PC-9 (cell line): ENCODE data around the gene TPX2. TPM values are rescaled to one million over a fixed set of nuclear protein-coding genes. Genes with fewer than 3 reads are reported as not detected.
A peak's percentile ranks its signal among the peaks of the same experiment; 100 is the strongest.

Source experiments
- BruUV-seq: library from RNA; stranded (reverse); fragments of 400-500 nt; replicated peaks from 2 replicates; lab custom pipeline; 2021; lab: Mats Ljungman, UMichigan
- CTCF ChIA-PET: fragments of 300-600 bp; sonication (Branson Sonifier 250); formaldehyde crosslinking; loops from one replicate; lab custom pipeline; 2022; ENCODE audit warnings: antibody characterized with exemption; lab: Charles Lee
- POLR2A ChIA-PET: fragments of 300-600 bp; sonication (Branson Sonifier 250); formaldehyde crosslinking; loops from one replicate; lab custom pipeline; 2022; ENCODE audit warnings: antibody characterized with exemption; ENCODE audit not compliant: unreplicated experiment; lab: Charles Lee
- DNase-seq, 2 experiments: peaks; one replicate each; pipeline versions ENCODE4 v3.0.0 to v3.0.0-alpha.2; 2015 to 2022; ENCODE audit warnings: mixed read lengths in 1 of 2
- H2AFZ ChIP-seq: fragments of 200-600 bp; sonication (generic); 2 replicates; pipeline ENCODE4 v1.8.1; 2017; ENCODE audit warnings: antibody characterized with exemption
- H3F3A ChIP-seq: fragments of 200-600 bp; sonication (generic); 2 replicates; pipeline ENCODE4 v1.8.1; 2017; ENCODE audit warnings: antibody characterized with exemption, mild to moderate bottlenecking, low read depth; ENCODE audit not compliant: insufficient read depth
- H3K27ac ChIP-seq: fragments of 200-600 bp; sonication (generic); 2 replicates; pipeline ENCODE4 v1.6.1; 2016; ENCODE audit warnings: mixed run types
- H3K27me3 ChIP-seq: fragments of 200-600 bp; sonication (generic); 2 replicates; pipeline ENCODE4 v1.6.1; 2016; ENCODE audit warnings: low read depth, mixed run types; ENCODE audit not compliant: insufficient read depth
- H3K36me3 ChIP-seq: fragments of 200-600 bp; sonication (generic); 2 replicates; pipeline ENCODE4 v1.6.1; 2016; ENCODE audit warnings: low read depth, mixed run types
- H3K4me1 ChIP-seq: fragments of 200-600 bp; sonication (generic); replicated peaks from 2 replicates; pipeline ENCODE4 v1.6.1; 2016; ENCODE audit warnings: mixed run types; ENCODE audit not compliant: insufficient read depth
- H3K4me2 ChIP-seq: fragments of 200-600 bp; sonication (generic); 2 replicates; pipeline ENCODE4 v1.6.1; 2017; ENCODE audit warnings: mixed run types
- H3K4me3 ChIP-seq: fragments of 200-600 bp; sonication (generic); 2 replicates; pipeline ENCODE4 v1.6.1; 2016; ENCODE audit warnings: mixed run types
- H3K79me2 ChIP-seq: fragments of 200-600 bp; sonication (generic); 2 replicates; pipeline ENCODE4 v1.6.1; 2017; ENCODE audit warnings: low read depth, mixed run types
- H3K9me2 ChIP-seq: fragments of 200-600 bp; sonication (generic); 2 replicates; pipeline ENCODE4 v1.8.1; 2017; ENCODE audit warnings: mild to moderate bottlenecking; ENCODE audit not compliant: insufficient read depth
- H3K9me3 ChIP-seq: fragments of 200-600 bp; sonication (generic); 2 replicates; pipeline ENCODE4 v1.8.1; 2016; ENCODE audit warnings: low read depth; ENCODE audit not compliant: insufficient read depth
- H4K20me1 ChIP-seq: fragments of 200-600 bp; sonication (generic); 2 replicates; pipeline ENCODE4 v1.8.1; 2017; ENCODE audit not compliant: insufficient read depth
- EZH2 ChIP-seq: fragments of 200-600 bp; sonication (generic); IDR thresholded peaks from 2 replicates; pipeline ENCODE4 v1.8.0; 2017; ENCODE audit warnings: antibody characterized with exemption, low read depth
- intact Hi-C: fragments of 100-400 bp; cut with micrococcal nuclease; formaldehyde crosslinking; loops from one replicate; pipeline ENCODE4 v1.10.0; 2022; ENCODE audit not compliant: unreplicated experiment
- total RNA-seq: library from RNA; stranded (reverse); gene quantifications from 2 replicates; pipeline ENCODE4 v1.2.3, GENCODE V29; 2021
- TF ChIP-seq, protein P1 (sequence below): fragments of 200-600 bp; sonication (generic); conservative IDR thresholded peaks from 2 replicates; pipeline ENCODE4 v1.6.1; 2017; ENCODE audit warnings: mixed run types, antibody characterized with exemption, mild to moderate bottlenecking, moderate library complexity

Gene TPX2
- total RNA-seq, 1 experiment from 2014 or later: 164 TPM

DNA sequence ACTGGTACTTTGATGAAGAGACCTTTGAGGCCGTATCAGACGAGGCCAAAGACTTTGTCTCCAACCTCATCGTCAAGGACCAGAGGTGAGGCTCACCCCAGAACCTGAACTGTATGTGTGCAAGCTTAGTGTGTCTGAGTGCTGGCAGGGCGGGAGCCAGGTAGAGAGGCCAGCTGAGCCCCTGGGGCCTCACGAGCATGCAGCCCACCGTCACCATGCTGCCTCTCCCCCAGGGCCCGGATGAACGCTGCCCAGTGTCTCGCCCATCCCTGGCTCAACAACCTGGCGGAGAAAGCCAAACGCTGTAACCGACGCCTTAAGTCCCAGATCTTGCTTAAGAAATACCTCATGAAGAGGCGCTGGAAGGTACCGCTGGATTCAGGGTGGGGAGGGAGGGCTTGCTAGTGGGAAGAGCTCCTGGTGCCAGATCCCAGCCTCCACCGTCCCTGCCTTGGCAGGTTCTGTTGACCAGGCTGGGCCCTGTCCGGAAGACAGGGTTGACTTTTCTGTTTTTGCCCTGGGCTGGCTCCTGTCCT is 92.7 kb downstream of the TPX2 start:
- H2AFZ ChIP-seq: no peak overlapping the region

DNA sequence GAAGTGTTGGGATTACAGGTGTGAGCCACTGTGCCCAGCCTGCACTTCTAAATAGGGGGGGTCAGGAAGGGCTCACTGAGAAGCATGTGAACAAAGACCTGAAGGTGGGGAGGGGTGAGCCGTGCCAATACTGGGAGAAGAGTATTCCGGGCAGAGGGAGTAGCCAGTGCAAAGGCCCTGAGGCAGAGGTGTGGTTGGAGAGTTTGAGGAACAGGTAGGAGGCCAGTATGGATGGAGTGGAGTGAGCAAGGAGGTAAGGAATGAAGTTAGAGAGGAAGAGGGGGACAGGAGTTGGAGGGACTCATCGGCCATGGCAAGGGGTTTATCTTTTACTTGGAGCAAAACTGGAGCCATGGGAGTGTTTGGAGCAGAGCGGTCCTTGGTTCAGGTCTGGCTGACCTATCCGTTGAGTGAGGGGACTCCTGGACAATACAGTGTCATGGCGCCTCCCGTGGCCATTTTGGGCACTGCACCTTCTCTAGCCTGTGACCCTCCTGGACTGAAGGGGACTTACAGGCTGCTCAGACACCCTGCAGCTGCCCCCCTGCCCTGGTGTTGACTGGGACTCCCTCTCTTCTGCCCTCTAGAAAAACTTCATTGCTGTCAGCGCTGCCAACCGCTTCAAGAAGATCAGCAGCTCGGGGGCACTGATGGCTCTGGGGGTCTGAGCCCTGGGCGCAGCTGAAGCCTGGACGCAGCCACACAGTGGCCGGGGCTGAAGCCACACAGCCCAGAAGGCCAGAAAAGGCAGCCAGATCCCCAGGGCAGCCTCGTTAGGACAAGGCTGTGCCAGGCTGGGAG is 94.2 kb downstream of the TPX2 start:
- POLR2A ChIA-PET: no interaction called here

More for the DNA sequence above, 92.7 kb downstream of the TPX2 start:
- no peak overlapping the region for H3K4me2 ChIP-seq
- H3F3A ChIP-seq: peaks cover 6% of the 10 kb centered on the region; the same call in 1 of the 2 replicates
- no peak overlapping the region for H3K27ac ChIP-seq
- peaks cover 12% of the 10 kb centered on the region for H3K4me1 ChIP-seq
- POLR2A ChIA-PET: no interaction called here
- H4K20me1 ChIP-seq: no peaks in the 10 kb centered on the region
- no peaks in the 10 kb centered on the region for H3K9me3 ChIP-seq
- H3K4me3 ChIP-seq: no peak overlapping the region
- no peak for DNase-seq
- no peaks in the 10 kb centered on the region for H3K9me2 ChIP-seq
- no peak for TF ChIP-seq EZH2
- TF ChIP-seq, protein P1, sequence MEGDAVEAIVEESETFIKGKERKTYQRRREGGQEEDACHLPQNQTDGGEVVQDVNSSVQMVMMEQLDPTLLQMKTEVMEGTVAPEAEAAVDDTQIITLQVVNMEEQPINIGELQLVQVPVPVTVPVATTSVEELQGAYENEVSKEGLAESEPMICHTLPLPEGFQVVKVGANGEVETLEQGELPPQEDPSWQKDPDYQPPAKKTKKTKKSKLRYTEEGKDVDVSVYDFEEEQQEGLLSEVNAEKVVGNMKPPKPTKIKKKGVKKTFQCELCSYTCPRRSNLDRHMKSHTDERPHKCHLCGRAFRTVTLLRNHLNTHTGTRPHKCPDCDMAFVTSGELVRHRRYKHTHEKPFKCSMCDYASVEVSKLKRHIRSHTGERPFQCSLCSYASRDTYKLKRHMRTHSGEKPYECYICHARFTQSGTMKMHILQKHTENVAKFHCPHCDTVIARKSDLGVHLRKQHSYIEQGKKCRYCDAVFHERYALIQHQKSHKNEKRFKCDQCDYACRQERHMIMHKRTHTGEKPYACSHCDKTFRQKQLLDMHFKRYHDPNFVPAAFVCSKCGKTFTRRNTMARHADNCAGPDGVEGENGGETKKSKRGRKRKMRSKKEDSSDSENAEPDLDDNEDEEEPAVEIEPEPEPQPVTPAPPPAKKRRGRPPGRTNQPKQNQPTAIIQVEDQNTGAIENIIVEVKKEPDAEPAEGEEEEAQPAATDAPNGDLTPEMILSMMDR: no peak
- no peaks in the 10 kb centered on the region for H3K36me3 ChIP-seq
- CTCF ChIA-PET: no interaction called here
- H3K27me3 ChIP-seq: no peaks in the 10 kb centered on the region
- no peaks in the 10 kb centered on the region for H3K79me2 ChIP-seq
- no TSS peak for BruUV-seq
- intact Hi-C loops: loop anchor here (10.0 kb wide), 1 partner anchor 653 kb away; no protein-coding TSS in a partner anchor

DNA sequence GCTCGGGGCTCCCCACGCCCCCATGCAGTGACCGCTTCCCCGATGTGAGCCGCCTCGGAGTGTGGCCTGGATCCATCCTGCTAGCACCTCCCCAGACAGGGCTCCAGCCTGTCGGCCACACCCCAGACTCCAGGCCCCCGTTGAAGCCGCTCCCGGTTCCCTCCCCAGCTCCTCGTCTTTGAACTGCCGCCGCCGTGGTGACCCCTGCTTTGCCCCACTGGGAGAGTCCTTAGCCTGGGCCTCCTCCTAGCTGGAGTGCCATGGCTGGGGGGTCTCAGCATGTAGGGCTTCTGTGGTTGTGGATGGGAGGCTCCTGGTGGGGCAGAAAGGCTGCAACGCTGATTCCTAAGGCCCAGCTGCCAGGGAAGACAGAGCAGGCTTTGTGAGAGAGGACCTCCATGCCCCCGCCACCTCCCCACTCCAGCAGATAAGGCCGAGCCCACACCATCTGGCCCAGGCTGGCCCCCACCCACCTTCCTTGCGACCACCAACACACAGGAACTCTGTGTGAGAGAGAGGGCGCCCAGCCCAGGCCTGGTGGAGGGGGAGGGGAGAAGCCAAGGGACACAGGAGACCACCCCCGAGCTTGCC is 94.9 kb downstream of the TPX2 start:
- H3K36me3 ChIP-seq: no peaks in the 10 kb centered on the region
- H3K9me2 ChIP-seq: no peaks in the 10 kb centered on the region
- H3K9me3 ChIP-seq: no peaks in the 10 kb centered on the region
- intact Hi-C loops: loop anchor here (10.0 kb wide), 1 partner anchor 651 kb away; no protein-coding TSS in a partner anchor
- H3F3A ChIP-seq: peaks cover 13% of the 10 kb centered on the region; the same call in 1 of the 2 replicates
- TF ChIP-seq, protein P1: no peak
- no peak for TF ChIP-seq EZH2
- DNase-seq: no peak
- no peak overlapping the region for H3K4me2 ChIP-seq
- H3K4me3 ChIP-seq: no peak overlapping the region
- no peak overlapping the region for H2AFZ ChIP-seq
- no peaks in the 10 kb centered on the region for H4K20me1 ChIP-seq
- peaks cover 12% of the 10 kb centered on the region for H3K4me1 ChIP-seq
- CTCF ChIA-PET: interaction anchor here (0.5 to 0.6 kb wide), 2 partner anchors 73 to 406 kb away, joined by 3 read pairs; no protein-coding TSS in a partner anchor
- no TSS peak for BruUV-seq
- POLR2A ChIA-PET: no interaction called here
- H3K79me2 ChIP-seq: no peaks in the 10 kb centered on the region
- no peaks in the 10 kb centered on the region for H3K27me3 ChIP-seq
- H3K27ac ChIP-seq: no peak overlapping the region

More for the DNA sequence above, 94.2 kb downstream of the TPX2 start:
- no peaks in the 10 kb centered on the region for H3K9me3 ChIP-seq
- H3K4me3 ChIP-seq: no peak overlapping the region
- no peak overlapping the region for H3K27ac ChIP-seq
- H3K36me3 ChIP-seq: no peaks in the 10 kb centered on the region
- no peaks in the 10 kb centered on the region for H3K9me2 ChIP-seq
- DNase-seq: peak in 1 of 2 experiments; percentile 67
- H2AFZ ChIP-seq: no peak overlapping the region
- no peak overlapping the region for H3K4me2 ChIP-seq
- CTCF ChIA-PET: no interaction called here
- no TSS peak for BruUV-seq
- H3K79me2 ChIP-seq: no peaks in the 10 kb centered on the region
- peaks cover 12% of the 10 kb centered on the region for H3K4me1 ChIP-seq
- intact Hi-C loops: loop anchor here (10.0 kb wide), 1 partner anchor 651 kb away; no protein-coding TSS in a partner anchor
- H4K20me1 ChIP-seq: no peaks in the 10 kb centered on the region
- TF ChIP-seq, protein P1: peak; percentile 93
- no peak for TF ChIP-seq EZH2
- peaks cover 11% of the 10 kb centered on the region; the same call in 1 of the 2 replicates for H3F3A ChIP-seq
- no peaks in the 10 kb centered on the region for H3K27me3 ChIP-seq
